GM10266 (cell line): ENCODE results near the gene ATF6B.

Source experiments
- DNase-seq: peaks from one replicate; pipeline ENCODE4 v3.0.0; 2012; ENCODE audit errors: extremely low spot score
- TF ChIP-seq, protein P1 (sequence below): IDR thresholded peaks from 2 replicates; pipeline ENCODE4 v1.5.1; 2012; ENCODE audit warnings: mild to moderate bottlenecking, low read depth; ENCODE audit not compliant: control insufficient read depth, insufficient read depth; ENCODE audit errors: missing control alignments

The ATF6B gene

DNA sequence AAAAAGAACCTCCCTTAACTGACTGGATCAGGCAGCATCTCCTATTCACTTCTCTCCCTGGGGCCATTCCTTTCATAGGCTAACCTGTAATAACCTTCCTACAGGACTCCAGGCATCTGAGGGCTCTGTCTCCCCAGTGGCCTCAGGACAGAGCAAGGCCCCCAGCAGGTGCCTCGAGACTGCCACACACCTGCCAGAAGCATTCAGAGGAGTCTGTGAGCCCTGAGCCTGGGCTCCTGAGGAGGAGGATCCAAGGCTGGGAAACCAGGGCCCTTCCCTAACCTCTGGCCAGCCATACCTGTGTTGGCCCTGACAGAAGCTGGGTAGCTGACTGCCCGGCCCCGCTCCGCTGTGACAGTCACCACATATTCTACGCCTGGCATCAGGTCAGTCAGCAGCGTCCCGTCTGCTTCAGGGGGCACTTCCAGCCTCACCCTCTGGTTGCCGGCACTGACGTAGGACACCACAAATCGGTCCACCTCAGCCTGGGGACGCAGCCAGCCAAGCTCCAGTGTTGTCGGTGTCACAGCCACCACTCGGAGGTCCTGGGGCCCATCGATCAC is 39.5 kb downstream of the ATF6B start:
- TF ChIP-seq, protein P1, sequence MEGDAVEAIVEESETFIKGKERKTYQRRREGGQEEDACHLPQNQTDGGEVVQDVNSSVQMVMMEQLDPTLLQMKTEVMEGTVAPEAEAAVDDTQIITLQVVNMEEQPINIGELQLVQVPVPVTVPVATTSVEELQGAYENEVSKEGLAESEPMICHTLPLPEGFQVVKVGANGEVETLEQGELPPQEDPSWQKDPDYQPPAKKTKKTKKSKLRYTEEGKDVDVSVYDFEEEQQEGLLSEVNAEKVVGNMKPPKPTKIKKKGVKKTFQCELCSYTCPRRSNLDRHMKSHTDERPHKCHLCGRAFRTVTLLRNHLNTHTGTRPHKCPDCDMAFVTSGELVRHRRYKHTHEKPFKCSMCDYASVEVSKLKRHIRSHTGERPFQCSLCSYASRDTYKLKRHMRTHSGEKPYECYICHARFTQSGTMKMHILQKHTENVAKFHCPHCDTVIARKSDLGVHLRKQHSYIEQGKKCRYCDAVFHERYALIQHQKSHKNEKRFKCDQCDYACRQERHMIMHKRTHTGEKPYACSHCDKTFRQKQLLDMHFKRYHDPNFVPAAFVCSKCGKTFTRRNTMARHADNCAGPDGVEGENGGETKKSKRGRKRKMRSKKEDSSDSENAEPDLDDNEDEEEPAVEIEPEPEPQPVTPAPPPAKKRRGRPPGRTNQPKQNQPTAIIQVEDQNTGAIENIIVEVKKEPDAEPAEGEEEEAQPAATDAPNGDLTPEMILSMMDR = no peak
- no peak for DNase-seq

DNA sequence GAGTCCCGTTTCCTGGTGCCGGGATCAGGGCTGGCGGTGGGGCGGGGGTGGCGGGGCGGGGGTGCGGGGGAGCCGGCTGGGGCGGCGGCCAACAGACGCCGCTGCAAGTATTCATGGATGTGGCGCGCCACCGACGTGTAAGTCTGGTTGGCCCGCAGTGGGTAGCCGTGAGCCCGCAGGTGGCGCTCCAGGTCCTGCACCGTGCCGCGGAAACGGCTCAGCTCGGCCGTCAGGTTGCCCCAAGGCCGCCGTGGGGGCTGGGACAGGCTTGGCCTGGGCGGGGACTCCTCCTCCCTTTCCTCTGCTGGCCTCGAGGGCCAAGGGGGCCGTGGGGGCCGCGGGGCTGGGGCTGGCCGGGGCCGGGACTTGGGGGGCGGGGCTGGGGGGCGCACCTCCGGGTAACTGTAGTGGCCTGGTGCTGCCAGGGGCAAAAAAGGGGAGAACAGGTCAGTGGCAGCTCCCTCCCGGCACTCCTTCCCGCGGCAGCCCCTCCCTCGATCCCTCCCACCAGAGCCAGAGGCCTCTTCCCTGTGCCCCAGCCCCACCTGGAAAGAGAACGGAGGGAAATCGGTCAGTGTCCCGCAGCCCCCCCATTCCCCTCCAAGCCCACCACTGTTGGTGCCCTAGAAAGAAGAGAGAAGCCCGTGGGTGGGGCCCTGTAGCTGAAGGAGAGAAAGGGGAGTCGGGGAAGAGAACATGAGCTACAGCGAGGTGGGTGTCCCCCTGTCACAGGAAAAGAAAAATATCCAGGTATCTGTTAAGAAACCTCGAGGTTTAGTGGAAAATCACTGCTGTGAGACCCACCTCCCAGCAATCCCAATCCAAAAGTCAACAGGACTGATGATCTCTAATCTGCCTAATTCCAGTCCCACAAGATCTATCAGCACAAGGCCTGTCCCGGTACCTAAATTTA is 40.2 kb downstream of the ATF6B start:
- peak; percentile 87 for DNase-seq
- TF ChIP-seq, protein P1 = peak; percentile 74

DNA sequence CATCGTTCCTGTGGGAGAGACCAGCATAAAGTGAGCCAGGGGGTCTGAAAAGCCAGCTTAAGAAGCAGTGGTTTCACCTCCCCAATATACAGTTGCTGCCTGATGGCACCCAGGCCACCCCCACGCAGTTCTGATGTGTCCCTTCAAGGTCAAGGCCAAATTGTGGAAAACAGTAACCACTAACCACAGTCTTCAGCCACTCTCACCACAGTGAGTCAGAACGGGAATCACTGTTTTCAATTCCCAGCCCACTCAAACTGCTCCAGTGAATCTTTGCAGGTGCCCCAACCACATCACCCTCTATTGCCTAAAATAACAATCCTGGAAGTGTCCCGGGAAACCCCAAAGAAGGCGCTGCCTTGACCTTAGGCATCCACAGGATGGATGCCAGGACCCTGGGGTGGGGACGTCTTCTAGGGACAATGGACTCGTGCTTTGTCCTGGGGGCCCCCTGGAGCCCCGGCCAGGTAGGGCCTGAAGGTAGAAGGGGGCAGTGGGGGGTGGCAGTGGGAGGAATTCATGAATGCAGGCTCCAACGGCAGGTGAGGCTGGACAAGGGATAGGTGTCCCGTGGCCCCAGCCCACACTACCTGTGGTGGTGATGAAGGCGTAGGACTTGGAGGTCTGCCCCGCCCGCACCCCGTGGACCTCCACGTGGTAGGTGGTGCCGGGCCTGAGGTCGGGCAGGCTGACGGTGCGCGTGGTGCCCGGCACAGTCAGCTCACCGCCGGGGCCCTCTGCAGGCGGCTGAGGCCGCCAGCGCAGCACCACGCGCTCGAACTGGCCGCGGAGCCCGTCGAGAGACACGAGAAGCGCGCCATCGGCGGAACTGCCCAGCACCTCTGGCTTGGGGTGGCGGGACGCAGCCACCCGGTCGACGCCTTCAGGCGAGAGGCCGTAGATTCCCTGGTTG is 41.1 kb downstream of the ATF6B start:
- TF ChIP-seq, protein P1 = peak; percentile 22
- peak; percentile 79 for DNase-seq

DNA sequence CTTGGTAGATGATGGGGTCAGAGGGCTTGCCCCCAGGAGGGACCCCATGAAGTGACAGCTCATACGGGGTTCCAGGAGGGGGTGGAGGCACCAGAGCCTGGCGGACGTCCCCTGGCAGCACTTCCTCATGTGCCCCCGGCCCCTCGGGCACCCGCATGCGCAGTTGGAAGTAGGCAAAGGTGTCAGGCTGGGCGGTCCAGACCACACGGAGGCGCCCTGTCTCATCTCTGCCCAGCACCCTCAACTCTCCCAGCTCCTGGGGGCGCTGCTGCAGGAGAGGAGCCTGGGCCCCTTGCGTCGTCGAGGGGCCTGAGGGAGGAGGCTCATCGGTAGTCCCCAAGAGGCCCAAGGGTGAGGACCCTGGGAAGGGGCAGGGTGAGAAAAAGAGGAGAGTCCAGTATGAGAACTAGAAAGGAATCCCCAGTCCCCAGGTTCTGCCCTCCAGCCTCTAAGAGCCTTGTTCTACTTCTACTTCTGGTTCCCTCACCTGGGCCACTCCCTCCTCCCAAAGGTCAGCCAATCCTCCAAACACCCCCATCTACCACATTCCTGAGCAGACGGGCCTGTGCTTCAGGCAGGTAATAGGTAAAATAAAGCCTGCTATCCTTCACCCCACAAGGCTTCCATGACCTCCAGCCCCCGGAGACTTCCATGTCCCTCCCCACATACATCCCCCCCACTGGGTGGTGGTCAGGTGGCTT is 42.1 kb downstream of the ATF6B start:
- TF ChIP-seq, protein P1 = no peak
- DNase-seq = no peak

DNA sequence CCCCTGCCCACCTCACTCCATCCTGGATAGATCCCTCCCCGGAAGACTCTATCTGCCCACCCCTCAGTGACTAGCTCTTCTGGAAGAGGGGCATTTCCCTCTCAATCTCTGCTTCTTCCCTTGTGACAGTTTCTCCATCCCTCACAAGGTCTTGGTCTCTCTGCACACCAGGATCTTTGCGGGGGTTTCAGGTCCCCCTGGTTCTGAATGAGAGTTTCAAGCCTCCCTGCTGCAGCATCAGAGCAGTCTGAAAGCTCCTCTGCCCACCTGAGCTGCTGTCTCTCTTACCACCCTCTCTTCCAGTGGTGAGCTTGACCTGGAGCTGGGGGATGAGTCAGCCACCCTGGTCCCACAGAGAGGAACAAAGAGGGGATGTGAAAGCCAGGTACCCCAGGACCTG is 43.3 kb downstream of the ATF6B start:
- no peak for DNase-seq
- TF ChIP-seq, protein P1 = no peak

DNA sequence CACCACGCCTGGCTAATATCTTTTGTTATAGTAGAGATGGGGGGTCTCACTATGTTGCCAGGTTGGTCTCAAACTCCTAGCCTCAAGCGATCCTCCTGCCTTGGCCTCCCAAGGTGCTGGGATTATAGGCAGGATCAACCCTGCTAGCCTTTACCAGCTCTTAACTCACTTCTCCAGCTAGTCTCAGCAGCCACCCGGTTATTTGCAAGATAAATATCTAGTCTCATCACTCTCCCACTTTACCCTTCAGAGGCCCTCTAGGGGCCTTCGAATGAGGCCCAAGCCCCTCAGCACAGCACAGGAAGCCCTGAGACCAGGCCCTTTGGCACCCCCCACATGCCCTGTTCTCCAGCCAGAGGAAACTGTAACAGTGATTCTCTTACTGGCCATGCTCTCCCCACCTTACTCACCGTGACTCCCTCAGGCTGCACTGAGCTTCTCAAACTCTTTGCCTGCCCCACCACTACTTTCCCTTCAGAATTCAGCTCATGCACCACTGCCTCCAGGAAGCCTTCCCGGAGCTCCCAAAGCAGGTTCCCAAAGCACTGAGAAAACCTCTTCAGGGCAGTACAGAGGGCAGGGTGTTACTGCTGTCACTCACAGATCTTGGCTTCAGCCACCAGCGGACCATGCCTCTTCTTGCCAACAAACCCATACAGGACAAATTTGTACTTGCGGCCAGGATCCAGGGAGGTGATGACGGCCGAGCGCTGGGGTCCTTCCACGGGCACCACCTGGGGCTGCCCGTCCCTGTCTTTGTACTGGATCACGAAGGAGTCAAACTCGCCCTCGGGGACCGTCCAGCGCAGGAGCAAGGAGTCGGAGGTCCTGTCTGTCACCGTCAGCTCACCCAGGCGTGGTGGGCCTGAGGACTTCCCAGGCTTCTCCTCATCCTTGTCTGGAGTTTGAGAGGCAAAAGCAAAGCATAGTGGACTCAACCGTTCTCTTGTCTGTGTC is 44.0 kb downstream of the ATF6B start:
- TF ChIP-seq, protein P1 = no peak
- DNase-seq = no peak
